Measurements from ENCODE around the gene PCCA.

DNA sequence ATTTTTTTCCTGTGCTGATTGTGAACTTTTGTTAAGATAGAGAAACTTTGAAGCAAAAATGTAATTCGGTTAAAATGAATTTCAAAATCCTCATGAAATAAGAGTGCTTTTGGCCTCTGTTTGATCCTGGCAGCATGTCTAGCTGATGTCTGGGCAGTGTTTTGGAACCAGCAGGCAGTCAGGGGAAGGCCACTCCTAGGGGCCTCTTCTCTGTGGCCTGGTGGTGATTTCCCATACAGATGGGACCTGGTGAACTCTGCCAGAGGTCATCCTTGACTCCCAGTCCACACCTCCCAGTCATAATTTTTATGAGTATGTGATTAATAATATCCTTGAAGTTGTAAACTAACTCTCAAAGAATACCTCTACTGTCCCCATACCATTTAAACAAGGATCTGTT, 226.6 kb downstream of the PCCA start:
- TF ChIP-seq GATA3 (IDR thresholded peaks at IDR 0.05; ENCODE audit: low read depth, low read length) (no peak), GATA2 (IDR thresholded peaks at IDR 0.05; ENCODE audit: low read depth, low read length) (no peak)

Data from SH-SY5Y (cell line).